ENCODE data around the gene GPATCH1. TPM values are rescaled to one million over a fixed set of nuclear protein-coding genes. Genes with fewer than 3 reads are reported as not detected.

The GPATCH1 gene
- total RNA-seq, 1 experiment from 2014 or later: 7.8 TPM

- TF ChIP-seq ZBTB33 (IDR thresholded peaks at IDR 0.05; ENCODE audit: extremely low read depth, insufficient replicate concordance, low read length) (no peak), SP1 (IDR thresholded peaks at IDR 0.05; ENCODE audit: low read depth) (no peak), TCF7L2 (IDR thresholded peaks at IDR 0.05; ENCODE audit: borderline replicate concordance, extremely low read depth, insufficient read depth, insufficient read length) (no peak), POLR2AphosphoS5 (IDR thresholded peaks at IDR 0.05; ENCODE audit: low read depth, low read length) (no peak)
Measured at GRCh38 chr19:33167438-33167837, 86.5 kb downstream of the GPATCH1 start (continued).

- intact Hi-C loops (cut with micrococcal nuclease): no loop called here
- Histone ChIP-seq H4K20me1 (ENCODE audit: insufficient read depth) (no peaks in the 10 kb centered on the region), H3K79me2 (ENCODE audit: insufficient read depth, low read length) (no peaks in the 10 kb centered on the region), H3K9me2 (ENCODE audit: insufficient read depth) (no peaks in the 10 kb centered on the region), H3K27ac (ENCODE audit: low read depth, low read length) (no peak overlapping the region), H3K4me1 (ENCODE audit: control insufficient read depth in 1 of 2, insufficient read depth in 2 of 2, low read length in 2 of 2) (peaks cover 11 to 23% of the 10 kb centered on the region in 2 experiments; a peak in 3 of 4 replicates), H3K4me2 (ENCODE audit: low read length) (no peak overlapping the region), H3K9me3 (ENCODE audit: control insufficient read depth in 1 of 2, insufficient read depth in 1 of 2, low read depth in 1 of 2, low read length in 2 of 2) (no peaks in the 10 kb centered on the region), H3K27me3 (ENCODE audit: insufficient read depth, low read length) (no peaks in the 10 kb centered on the region), H3K9ac (ENCODE audit: low read length) (no peak overlapping the region), H3K4me3 (replicated peaks in 1 of 2; ENCODE audit: low read depth in 1 of 2, low read length in 2 of 2) (no peak overlapping the region), H2AFZ (ENCODE audit: low read depth, low read length, poor library complexity, severe bottlenecking) (no peak overlapping the region), H3K36me3 (ENCODE audit: control insufficient read depth in 1 of 2, insufficient read depth in 2 of 2, low read length in 2 of 2) (no peaks in the 10 kb centered on the region)
- ATAC-seq (no peak), DNase-seq (ENCODE audit: low read depth, low spot score) (no peak)
- POLR2A ChIA-PET: no interaction called here
- TF ChIP-seq ZFX (IDR thresholded peaks at IDR 0.05) (no peak), TCF7L2 (IDR thresholded peaks at IDR 0.05; ENCODE audit: borderline replicate concordance, extremely low read depth, insufficient read depth, insufficient read length) (no peak), SIN3A (IDR thresholded peaks at IDR 0.05; ENCODE audit: low read depth) (no peak), SP1 (IDR thresholded peaks at IDR 0.05; ENCODE audit: low read depth) (no peak)
- no TSS peak for BruUV-seq (replicated peaks)
- CTCF ChIA-PET: interaction anchor here (2.7 kb wide), 1 partner anchor 16 kb away, joined by 11 read pairs; no protein-coding TSS in a partner anchor
- RAD21 ChIA-PET (ENCODE audit: low non-redundant PET in 1 of 2, low total read pairs in 2 of 2, uncharacterized antibody in 2 of 2, unreplicated experiment in 2 of 2): no interaction called here
Measured at GRCh38 chr19:33168528-33168927, 87.5 kb downstream of the GPATCH1 start.
